Prostate gland (tissue), 2 donors: ENCODE data around the gene ADAMTS20.

Experiments used
- CTCF ChIP-seq, 4 experiments: fragments of 200-600 bp in 2 of 4; fragments of 450-650 bp in 2 of 4; sonication (generic) in 2 of 4; IDR thresholded peaks; 1 replicate in 3 of 4; 2 replicates in 1 of 4; pipeline ENCODE4 v1.5.1; 2016 to 2019; ENCODE audit warnings: antibody characterized with exemption in 4 of 4, mild to moderate bottlenecking in 2 of 4, moderate library complexity in 2 of 4
- POLR2A ChIP-seq: fragments of 450-650 bp; IDR thresholded peaks from one replicate; pipeline ENCODE4 v1.6.1; 2016; ENCODE audit warnings: antibody characterized with exemption, mild to moderate bottlenecking
- POLR2AphosphoS5 ChIP-seq: sonication (generic); formaldehyde crosslinking; IDR thresholded peaks from one replicate; pipeline ENCODE4 v1.6.1; 2017; ENCODE audit warnings: antibody characterized with exemption

- TF ChIP-seq CTCF (IDR thresholded peaks at IDR 0.05) = no peak
- TF ChIP-seq POLR2A = no peak
- no peak for TF ChIP-seq POLR2AphosphoS5
Measured at GRCh38 chr12:43544703-43545102, 7.3 kb downstream of the ADAMTS20 start.
